HepG2 (cell line): ENCODE results near the gene STAT5A. TPM values are rescaled to one million over a fixed set of nuclear protein-coding genes. Genes with fewer than 3 reads are reported as not detected.

Experiments used
- CREM ChIP-seq, 2 experiments: sonication (generic) in 1 of 2; formaldehyde crosslinking in 1 of 2; IDR thresholded peaks; 2 replicates each; pipeline versions ENCODE4 v1.4.0 to v1.6.1; 2016 to 2020; ENCODE audit warnings: antibody characterized with exemption in 1 of 2, mild to moderate bottlenecking in 1 of 2, missing genetic modification reagents in 1 of 2
- DPF2 ChIP-seq: sonication (generic); formaldehyde crosslinking; IDR thresholded peaks from 2 replicates; pipeline ENCODE4 v1.4.0; 2020; ENCODE audit warnings: mild to moderate bottlenecking, low read depth, missing genetic modification reagents, borderline replicate concordance
- FOSL2 ChIP-seq: sonication (generic); formaldehyde crosslinking; IDR thresholded peaks from 2 replicates; pipeline ENCODE4 v1.4.0; 2020; ENCODE audit warnings: missing genetic modification reagents
- HMG20B ChIP-seq: conservative IDR thresholded peaks from 2 replicates; pipeline ENCODE4 v1.6.1; 2016; ENCODE audit warnings: missing genetic modification reagents, missing compliant biosample characterization
- HMGXB3 ChIP-seq: sonication (generic); formaldehyde crosslinking; IDR thresholded peaks from 2 replicates; pipeline ENCODE4 v1.4.0; 2020; ENCODE audit warnings: missing genetic modification reagents, borderline replicate concordance
- HOMEZ ChIP-seq: IDR thresholded peaks from 2 replicates; pipeline ENCODE4 v1.6.1; 2016; ENCODE audit warnings: low read depth
- POLR2AphosphoS2 ChIP-seq: IDR thresholded peaks from 2 replicates; pipeline ENCODE4 v1.6.1; 2011; ENCODE audit warnings: low read depth, low read length, improper control_type of control experiment
- RXRA ChIP-seq: sonication (generic); formaldehyde crosslinking; IDR thresholded peaks from 2 replicates; pipeline ENCODE4 v1.5.1; 2020; ENCODE audit warnings: missing genetic modification reagents
- SOX13 ChIP-seq, 3 experiments: fragments of 450-650 bp in 1 of 3; sonication (generic) in 1 of 3; formaldehyde crosslinking in 1 of 3; IDR thresholded peaks in 2 of 3; conservative IDR thresholded peaks in 1 of 3; 2 replicates each; pipeline versions ENCODE4 v1.5.0 to v1.6.1; 2016 to 2020; ENCODE audit warnings: antibody characterized with exemption in 1 of 3, mild to moderate bottlenecking in 1 of 3, missing compliant biosample characterization in 1 of 3, missing genetic modification reagents in 1 of 3, moderate library complexity in 1 of 3
- YEATS4 ChIP-seq: sonication (generic); formaldehyde crosslinking; IDR thresholded peaks from 2 replicates; pipeline ENCODE4 v1.4.0; 2020; ENCODE audit warnings: missing genetic modification reagents, borderline replicate concordance
- ZFAT ChIP-seq: sonication (generic); formaldehyde crosslinking; conservative IDR thresholded peaks from 2 replicates; pipeline ENCODE4 v1.8.1; 2023; ENCODE audit warnings: missing genetic modification reagents, inconsistent platforms
- ZFP1 ChIP-seq: IDR thresholded peaks from 2 replicates; pipeline ENCODE4 v1.6.1; 2016
- ZNF234 ChIP-seq: sonication (generic); formaldehyde crosslinking; conservative IDR thresholded peaks from 2 replicates; pipeline ENCODE4 v1.5.1; 2020; ENCODE audit warnings: mild to moderate bottlenecking, missing genetic modification reagents
- ZNF292 ChIP-seq: sonication (generic); formaldehyde crosslinking; IDR thresholded peaks from 2 replicates; pipeline ENCODE4 v1.8.1; 2022; ENCODE audit warnings: mild to moderate bottlenecking, low read depth, missing genetic modification reagents, borderline replicate concordance
- ZNF317 ChIP-seq: sonication (generic); formaldehyde crosslinking; IDR thresholded peaks from 2 replicates; pipeline ENCODE4 v1.5.0; 2020; ENCODE audit warnings: mild to moderate bottlenecking, missing genetic modification reagents
- ZNF383 ChIP-seq: sonication (generic); formaldehyde crosslinking; IDR thresholded peaks from 2 replicates; pipeline ENCODE4 v1.4.0; 2020; ENCODE audit warnings: missing genetic modification reagents, mild to moderate bottlenecking, borderline replicate concordance
- ZNF781 ChIP-seq: sonication (generic); formaldehyde crosslinking; IDR thresholded peaks from 2 replicates; pipeline ENCODE4 v1.5.1; 2020; ENCODE audit warnings: borderline replicate concordance, mild to moderate bottlenecking, missing genetic modification reagents; ENCODE audit errors: not compliant biosample characterization
- polyA plus RNA-seq, 8 experiments: library from polyadenylated mRNA; depleted of rRNA in 3 of 8; stranded (reverse) in 7 of 8; unstranded in 1 of 8; fragments of >200 nt; fragmentation: Illumina TruSeq in 4 of 8; extraction: Trizol in 4 of 8; gene quantifications; 2 replicates each; pipeline versions ENCODE4 v1.2.1 to v1.2.3, GENCODE V29; 2011 to 2016; ENCODE audit warnings: low read depth in 4 of 8, missing spikeins in 1 of 8, mixed read lengths in 1 of 8; ENCODE audit not compliant: insufficient read depth in 1 of 8
- total RNA-seq, 5 experiments: library from RNA; depleted of rRNA; stranded (reverse); fragments of >200 nt; fragmentation: Illumina TruSeq; extraction: Trizol; gene quantifications; 2 replicates each; pipeline ENCODE4 v1.2.3, GENCODE V29; 2016; ENCODE audit warnings: low read depth in 1 of 5

STAT5A gene
- total and polyA plus RNA-seq, 2 of the 13 experiments (the other 11 are each of a cell fraction or from before 2014, with no cell fraction given), result 1.4 to 4.1 TPM

- 0 out of 2 replicates have a peak, but pooled peaks have one; percentile 53 for TF ChIP-seq CREM (IDR thresholded peaks at IDR 0.05)
- TF ChIP-seq CREM (CRISPR knock-in tag; IDR thresholded peaks at IDR 0.05), result no peak
- TF ChIP-seq HMG20B, result peak; percentile 53; the same call in 1 of the 2 replicates
- peak; percentile 91 for TF ChIP-seq ZNF781 (CRISPR knock-in tag)
- TF ChIP-seq FOSL2 (CRISPR knock-in tag), result peak; percentile 64
- TF ChIP-seq DPF2 (CRISPR knock-in tag), result 0 out of 2 replicates have a peak, but pooled peaks have one; percentile 28
- TF ChIP-seq POLR2AphosphoS2, result no peak
- no peak for TF ChIP-seq SOX13 (IDR thresholded peaks at IDR 0.05)
- TF ChIP-seq SOX13 (CRISPR knock-in tag; conservative IDR thresholded peaks at IDR 0.05 in 1 of 2, IDR thresholded peaks at IDR 0.05 in 1 of 2), result peak in 1 of 2 experiments; percentile 60; a peak in 1 of 4 replicates
- TF ChIP-seq HMGXB3 (CRISPR knock-in tag), result 0 out of 2 replicates have a peak, but pooled peaks have one; percentile 37
- no peak for TF ChIP-seq ZNF383
- TF ChIP-seq ZFP1, result peak; percentile 91
- peak; percentile 58; the same call in 1 of the 2 replicates for TF ChIP-seq RXRA (CRISPR knock-in tag)
- peak; percentile 39; the same call in 1 of the 2 replicates for TF ChIP-seq ZNF317 (CRISPR knock-in tag)
- TF ChIP-seq ZFAT (CRISPR knock-in tag), result no peak
- TF ChIP-seq ZNF292, result peak; percentile 94; the same call in 1 of the 2 replicates
- TF ChIP-seq HOMEZ (CRISPR knock-in tag), result peak; percentile 96
- TF ChIP-seq ZNF234 (CRISPR knock-in tag), result no peak
- 0 out of 2 replicates have a peak, but pooled peaks have one; percentile 34 for TF ChIP-seq YEATS4 (CRISPR knock-in tag)
These were observed 39.7 kb upstream of the STAT5A start (continued) for GRCh38 chr17:42248351-42249179.
